ENCODE measurements around the gene ROR2.

DNA sequence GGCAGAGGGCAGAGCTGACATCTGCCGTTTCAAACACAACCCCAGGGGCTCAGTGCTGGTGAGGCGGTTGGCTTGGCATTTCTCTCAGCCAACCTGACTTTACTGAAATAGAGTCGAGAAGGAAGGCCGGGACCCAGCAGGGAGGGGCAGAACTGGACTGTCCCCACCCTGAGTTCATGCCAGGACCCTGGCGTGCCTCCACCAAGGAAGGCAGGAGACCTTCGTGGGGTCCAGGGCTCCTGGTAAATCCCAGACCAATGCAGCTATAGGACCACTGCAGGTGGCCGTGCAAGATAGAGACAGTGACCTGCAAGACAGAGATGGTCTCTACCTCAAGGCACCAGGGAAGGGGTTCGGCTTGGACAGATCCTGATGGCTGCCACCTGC lies 132.9 kb downstream of the ROR2 start:
- TF ChIP-seq CTCF (IDR thresholded peaks at IDR 0.05) (no peak), POLR2A (IDR thresholded peaks at IDR 0.05) (no peak)
